ENCODE measurements around the gene PHF19.

The PHF19 gene

DNA sequence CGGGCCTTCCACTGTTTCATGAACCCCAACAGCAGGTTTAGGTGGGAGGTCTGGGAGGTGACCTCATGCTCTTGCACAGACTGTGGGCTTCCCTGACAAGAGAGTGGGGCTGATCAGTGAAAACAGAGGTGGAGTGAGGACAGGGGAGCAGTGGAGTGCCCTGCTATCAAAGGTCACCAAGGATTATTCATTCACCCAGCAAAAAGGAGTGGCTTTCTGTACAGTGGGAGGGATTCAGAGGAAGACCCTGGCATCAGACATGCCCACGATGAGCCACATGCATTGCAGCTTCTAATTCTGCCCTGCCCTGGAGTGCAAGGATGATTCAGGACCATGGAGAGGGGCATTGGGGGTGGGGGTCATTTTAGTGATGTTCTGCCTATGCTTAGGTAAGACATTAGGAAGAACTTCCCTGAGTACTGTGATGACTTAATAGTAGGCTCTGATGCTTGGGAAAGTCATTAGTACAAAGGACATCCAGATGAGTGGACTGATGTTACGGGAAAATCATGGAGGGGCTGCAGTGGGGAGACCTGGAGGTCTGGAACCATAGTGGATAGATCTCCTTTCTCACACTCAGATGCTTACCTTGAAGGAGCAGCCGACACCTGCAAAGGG is 36.8 kb upstream of the PHF19 start:
- no peak for DNase-seq

GRCh38 chr9:120912958-120913646 is 36.1 kb upstream of the PHF19 start:
- DNase-seq, result no peak

GRCh38 chr9:120911295-120911837 is 34.4 kb upstream of the PHF19 start:
- DNase-seq, result no peak

DNA sequence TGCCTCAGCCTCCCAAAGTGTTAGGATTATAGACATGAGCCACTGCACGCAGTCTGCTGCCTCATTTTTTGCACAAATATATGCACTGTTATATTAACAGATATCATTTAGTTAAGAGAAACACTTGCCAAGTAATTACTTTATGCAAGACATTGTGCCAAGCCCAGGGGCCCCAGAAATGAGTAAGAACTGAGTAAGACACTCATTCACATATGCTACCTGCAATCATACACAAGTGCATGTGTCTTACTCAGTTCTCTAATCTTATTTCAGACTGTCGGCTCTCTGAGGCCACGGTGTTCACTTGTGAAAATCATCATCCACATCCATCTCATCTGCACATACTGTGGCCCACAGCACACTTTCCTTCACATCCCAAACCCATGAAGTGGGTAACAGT is 33.7 kb upstream of the PHF19 start:
- DNase-seq, result no peak

DNA sequence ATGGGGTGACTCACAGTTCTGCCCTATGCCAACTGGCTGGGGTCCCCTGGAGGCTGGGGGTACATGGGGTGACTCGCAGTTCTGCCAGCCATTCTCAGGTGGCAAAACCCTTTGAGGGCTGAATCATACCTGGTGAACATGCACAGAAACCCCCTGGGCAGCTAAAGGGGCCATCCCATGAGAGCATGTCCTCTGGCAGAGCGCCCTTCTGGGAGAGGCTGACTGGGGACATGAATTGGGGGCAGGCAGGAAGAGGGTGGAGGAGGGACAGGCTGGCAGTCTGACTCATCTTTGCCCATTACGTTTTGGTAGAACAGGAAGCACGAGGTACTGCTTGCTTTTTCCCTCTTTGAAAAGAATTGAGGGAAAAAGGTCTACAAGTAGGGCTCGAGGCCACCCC is 32.9 kb upstream of the PHF19 start:
- DNase-seq, result peak; percentile 68

DNA sequence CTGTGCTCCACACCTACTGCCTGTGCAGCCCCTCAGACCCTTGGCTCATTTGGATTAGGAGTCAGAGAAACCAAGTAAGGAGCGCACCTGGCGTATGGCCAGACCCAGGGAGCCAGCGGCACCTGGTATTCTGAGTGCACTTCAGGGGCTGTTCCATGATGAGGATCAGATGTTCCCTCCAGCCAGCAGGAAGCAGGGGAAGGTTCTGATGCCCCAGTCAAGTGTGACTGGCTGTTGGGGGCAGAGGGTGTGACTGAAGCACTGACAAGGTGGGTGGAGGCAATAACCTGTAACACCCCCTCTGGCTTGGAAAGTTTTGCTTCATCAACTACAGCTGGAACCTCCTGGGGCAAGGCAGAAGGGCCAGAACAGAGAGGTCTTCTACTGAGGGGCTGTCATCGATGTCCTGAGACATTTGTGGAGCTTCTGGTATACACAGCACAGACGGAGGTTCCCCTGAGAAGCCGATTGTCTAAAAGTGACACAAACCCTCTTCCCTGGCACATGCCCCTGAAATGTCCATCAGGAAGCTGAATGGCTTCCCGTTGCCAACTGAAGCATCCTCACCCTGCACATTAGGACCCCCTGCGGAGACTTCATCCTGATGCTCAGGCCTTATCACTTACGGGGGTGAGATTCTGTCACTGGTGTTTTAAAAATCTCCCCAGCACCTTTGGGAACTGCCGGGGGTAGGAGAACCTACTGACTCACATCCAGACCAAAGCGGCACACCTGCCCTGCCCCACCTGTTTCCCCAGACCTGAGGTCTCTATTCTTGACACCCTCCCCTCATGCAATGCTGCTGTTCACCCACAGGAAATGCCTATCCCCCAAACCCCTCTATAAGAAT is 28.6 kb upstream of the PHF19 start:
- peak; percentile 42 for DNase-seq

DNA sequence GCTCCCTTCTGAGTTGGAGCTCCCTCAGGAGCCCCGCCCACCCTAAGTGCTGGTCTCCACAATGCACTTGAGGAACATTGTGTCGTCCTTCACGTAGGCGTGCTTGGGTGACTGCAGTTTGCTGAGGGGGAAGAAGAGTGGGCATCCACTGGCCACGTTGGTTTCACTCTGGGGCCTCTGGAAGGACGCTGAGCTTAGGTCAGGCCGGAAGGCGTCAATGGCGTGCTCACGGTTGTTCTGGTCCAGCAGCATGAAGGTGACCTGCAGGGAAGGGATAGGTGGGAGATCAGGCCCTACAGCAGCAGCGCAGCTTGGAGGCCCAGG is 28.0 kb upstream of the PHF19 start:
- peak; percentile 31 for DNase-seq

DNA sequence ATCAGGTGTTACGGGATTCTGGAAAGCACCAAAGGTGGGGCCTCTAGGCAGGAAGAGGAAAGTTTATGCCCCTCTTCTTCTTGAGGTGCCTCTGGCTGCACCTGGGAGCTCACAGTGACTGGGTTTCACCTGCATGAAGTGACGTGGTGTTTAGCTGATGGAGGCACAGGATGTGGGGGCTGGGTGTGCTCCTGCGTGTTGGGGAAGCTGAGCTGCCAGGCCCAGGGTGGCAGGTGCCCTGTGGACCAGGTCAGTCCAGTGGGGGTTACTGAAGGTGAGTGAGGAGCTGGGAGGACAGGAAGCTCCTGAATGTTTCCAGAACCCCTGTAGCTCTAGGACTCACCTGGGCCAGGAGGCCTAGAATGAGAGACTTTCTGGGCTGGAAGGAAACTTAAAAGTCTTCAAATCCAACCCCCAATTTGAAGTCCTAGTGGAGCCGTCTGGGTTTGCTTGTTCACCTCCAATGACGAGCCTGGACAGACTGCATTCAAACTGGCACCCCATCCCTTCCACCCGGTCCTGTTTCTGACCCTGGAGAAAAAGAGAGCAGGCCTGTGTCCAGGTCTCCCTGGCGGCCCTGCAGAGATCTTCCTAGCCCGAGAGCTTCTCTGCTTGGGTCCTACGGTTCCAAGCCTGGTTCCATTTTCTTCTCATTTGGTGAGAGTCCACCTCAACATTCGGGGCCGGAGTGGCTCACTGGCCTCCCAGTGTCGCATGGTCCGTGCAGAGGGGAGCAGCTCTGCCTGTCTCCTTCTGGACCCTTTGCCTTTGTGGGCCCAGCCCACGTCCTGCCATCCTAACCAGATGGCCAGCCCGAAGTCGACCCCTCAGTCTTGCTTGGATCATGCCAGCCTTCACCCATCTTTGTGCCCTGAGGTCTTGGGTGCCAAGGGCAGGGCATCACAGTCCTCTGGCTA is 27.3 kb upstream of the PHF19 start:
- peak; percentile 38 for DNase-seq

DNA sequence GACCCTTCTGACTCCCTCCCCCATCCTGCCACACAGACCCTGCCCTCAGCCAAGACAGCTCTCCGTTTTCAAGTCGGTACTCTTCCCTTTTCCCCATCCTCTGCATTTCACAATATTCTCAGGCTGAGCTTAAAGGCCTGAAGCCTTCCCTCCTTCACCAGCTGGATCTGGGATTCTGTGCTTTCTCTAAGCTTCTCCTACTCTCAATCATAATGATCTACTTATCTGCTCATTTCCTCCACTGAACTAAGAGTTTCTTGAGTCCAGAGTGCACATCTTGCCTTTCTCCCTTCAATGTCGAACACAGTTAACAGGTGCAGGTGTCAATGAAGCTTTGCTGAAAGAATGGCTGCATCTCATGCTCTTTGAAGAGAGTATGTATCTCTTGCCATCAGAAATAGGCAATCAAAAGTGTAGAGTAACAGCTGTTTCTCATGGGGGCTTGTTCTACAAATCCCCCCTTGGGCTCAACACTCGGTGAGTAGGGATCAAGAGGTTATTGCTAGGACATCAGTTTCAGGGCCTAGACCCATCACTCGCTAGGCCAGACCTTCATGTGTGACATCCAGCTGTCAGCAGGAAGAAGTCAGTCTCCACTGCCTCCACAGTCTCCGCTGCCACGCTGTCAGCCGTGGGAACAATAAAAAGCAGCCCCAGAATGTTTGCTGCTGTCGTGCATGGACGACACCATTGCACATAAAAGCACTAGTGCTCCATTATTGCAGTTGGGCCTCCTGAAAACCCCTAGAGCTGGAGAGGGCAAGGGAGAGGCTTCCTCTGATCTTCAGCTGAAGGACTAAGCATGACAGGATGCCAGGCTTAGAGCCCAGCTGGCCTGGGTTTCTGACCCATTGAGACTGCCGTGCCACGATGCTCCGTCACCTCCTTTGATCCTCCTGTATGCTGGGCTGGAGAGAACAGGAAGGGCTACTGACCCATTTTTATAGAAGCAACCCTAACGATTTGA is 25.9 kb upstream of the PHF19 start:
- DNase-seq, result peak; percentile 30

DNA sequence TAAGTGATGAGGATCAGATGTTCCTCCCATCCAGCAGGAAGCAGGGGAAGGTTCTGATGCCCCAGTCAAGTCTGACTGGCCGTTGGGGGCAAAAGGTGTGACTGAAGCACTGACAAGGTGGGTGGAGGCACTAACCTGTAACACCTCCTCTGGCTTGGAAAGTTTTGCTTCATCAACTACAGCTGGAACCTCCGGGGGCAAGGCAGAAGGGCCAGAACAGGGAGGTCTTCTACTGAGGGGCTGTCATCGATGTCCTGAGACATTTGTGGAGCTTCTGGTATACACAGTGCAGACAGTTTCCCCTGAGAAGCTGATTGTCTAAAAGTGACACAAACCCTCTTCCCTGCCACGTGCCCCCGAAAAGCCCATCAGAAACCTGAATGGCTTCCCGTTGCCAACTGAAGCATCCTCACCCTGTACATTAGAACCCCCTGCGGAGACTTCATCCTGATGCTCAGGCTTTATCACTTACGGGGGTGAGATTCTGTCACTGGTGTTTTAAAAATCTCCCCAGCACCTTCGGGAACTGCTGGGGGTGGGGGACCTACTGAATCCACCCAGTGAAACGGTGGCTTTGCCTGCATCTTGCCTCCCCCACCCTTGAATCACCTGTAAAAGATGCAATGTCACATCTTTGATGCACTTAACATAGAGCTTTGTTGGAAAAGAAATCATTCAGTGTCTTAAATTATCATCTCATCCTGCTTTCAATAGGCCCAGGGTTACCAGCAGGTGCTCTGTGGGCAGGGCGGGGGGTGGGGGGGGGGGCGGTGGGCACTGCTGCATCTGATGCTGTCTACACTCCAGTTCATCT is 25.0 kb upstream of the PHF19 start:
- peak; percentile 41 for DNase-seq

DNA sequence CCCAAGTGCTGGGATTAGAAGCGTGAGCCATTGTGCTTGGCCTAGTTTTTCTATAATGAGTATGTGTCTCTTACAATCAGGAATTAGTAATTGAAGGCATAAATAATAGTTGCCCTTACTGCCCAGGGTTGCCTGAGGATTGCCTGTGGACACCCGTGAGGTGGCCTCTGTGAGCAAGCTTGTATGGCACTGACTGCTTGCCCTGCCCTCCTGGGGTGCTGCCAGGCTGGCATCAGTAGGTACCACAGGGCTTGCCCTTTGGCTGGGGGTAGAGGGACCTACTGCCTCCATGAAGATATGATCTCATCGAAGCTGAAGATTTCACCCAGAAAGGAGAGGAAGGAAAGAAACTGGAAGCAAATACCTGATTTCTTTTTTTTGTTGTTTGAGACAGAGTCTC is 23.8 kb upstream of the PHF19 start:
- peak; percentile 39 for DNase-seq

GRCh38 chr9:120899490-120900068 is 22.6 kb upstream of the PHF19 start:
- DNase-seq, result no peak

- no peak for DNase-seq
These were observed 21.4 kb upstream of the PHF19 start for GRCh38 chr9:120898396-120898795.

DNA sequence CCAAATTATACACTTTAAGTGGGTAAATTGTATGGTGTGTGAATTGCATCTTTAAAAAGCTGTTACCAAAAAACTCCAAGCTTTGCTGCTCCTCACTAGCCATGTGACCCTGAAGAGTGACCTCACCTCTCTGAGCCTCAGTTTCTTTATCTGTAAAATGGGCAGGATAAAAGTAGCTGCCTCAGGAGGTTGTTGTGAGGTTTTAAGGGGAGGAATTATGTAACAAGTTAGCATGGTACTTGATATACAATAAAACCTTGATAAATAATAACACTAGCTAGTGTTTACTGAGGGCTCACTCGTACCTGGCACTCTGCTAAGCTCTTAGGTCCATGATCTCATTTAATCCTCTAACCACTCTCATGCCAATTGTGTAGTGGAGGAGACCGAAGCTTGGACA is 19.0 kb upstream of the PHF19 start:
- no peak for DNase-seq

- no peak for DNase-seq
These were observed 17.5 kb upstream of the PHF19 start for GRCh38 chr9:120894321-120895148.

GRCh38 chr9:120893611-120894307 is 16.8 kb upstream of the PHF19 start:
- DNase-seq, result no peak

DNA sequence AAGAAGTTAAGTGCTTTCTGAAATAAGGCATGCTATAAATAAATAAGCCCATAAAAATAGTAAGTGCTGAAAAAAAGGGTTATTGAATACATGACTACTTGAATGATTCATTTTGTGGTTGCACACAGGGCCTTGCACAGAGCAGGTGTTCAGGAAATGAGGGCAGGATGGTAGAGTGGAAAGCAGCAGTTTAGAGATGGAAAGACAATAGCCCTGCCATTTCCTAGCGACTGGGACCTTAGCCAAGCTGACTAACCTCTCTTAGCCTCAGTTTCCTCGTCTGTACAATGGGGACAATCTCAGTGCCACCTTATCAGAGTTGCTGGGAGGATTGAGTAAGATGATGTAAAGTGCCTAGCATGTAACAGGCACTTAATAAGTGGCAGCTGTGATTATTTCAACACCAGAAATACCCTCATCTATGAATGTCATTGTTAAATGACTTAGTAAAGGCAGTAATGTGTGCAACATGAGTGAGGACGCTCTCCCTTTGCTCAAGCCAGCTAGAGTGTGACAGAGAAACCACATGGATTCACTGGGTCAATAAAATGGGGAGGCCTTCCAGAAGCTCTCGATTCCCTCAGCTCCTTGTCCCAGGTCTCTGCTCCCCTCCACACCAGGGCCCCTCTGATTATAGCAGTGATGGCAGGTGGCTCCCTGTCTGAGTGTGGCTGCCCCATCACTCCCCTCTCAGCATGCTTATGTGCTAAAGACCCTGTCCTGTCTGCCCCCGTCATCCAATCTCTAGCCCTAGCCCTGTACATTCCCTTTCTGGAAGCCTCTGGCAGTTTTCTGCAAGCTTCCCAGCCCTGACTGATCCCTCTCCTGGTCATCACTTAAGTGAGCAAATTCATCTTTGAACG is 16.0 kb upstream of the PHF19 start:
- DNase-seq, result peak; percentile 65

Measured in stimulated activated CD8-positive, alpha-beta memory T cell treated with anti-CD3 and anti-CD28 coated beads, Interleukin-4, amount 100 ng/mL, for 48 hours (primary cell).